H9 (cell line): ENCODE measurements around the gene TMEM87A. TPM values are rescaled to one million over a fixed set of nuclear protein-coding genes. Genes with fewer than 3 reads are reported as not detected.

Experiments
- DNase-seq: peaks from one replicate; pipeline ENCODE4 v3.0.0-alpha.2; 2017
- H2AFZ ChIP-seq: one replicate; pipeline ENCODE4 v1.6.1; 2013; ENCODE audit warnings: mild to moderate bottlenecking, low read length, control low read depth, moderate library complexity
- H2AK5ac ChIP-seq: 2 replicates; pipeline ENCODE4 v1.6.1; 2013; ENCODE audit warnings: low read length, control low read depth, mixed read lengths; ENCODE audit not compliant: insufficient read length
- H2BK120ac ChIP-seq: one replicate; pipeline ENCODE4 v1.6.1; 2013; ENCODE audit warnings: low read depth, mild to moderate bottlenecking, low read length, control low read depth, inconsistent platforms; ENCODE audit not compliant: poor library complexity, severe bottlenecking
- H2BK12ac ChIP-seq: 2 replicates; pipeline ENCODE4 v1.6.1; 2013; ENCODE audit warnings: low read length, control low read depth, mixed read lengths, low read depth; ENCODE audit not compliant: insufficient read length
- H2BK15ac ChIP-seq: 2 replicates; pipeline ENCODE4 v1.6.1; 2013; ENCODE audit warnings: low read depth, low read length, control low read depth
- H2BK20ac ChIP-seq: one replicate; pipeline ENCODE4 v1.6.1; 2013; ENCODE audit warnings: low read depth, mild to moderate bottlenecking, low read length, control low read depth, inconsistent platforms; ENCODE audit not compliant: poor library complexity, severe bottlenecking
- H2BK5ac ChIP-seq: 2 replicates; pipeline ENCODE4 v1.6.1; 2013; ENCODE audit warnings: low read length, control low read depth, mixed read lengths; ENCODE audit not compliant: insufficient read length
- H3K14ac ChIP-seq: 2 replicates; pipeline ENCODE4 v1.6.1; 2013; ENCODE audit warnings: low read length, control low read depth; ENCODE audit not compliant: insufficient read depth
- H3K18ac ChIP-seq: 2 replicates; pipeline ENCODE4 v1.6.1; 2013; ENCODE audit warnings: low read depth, mild to moderate bottlenecking, mixed read lengths, low read length, control low read depth; ENCODE audit not compliant: insufficient read length
- H3K23ac ChIP-seq: 2 replicates; pipeline ENCODE4 v1.6.1; 2013; ENCODE audit warnings: low read length, control low read depth, mixed read lengths, low read depth; ENCODE audit not compliant: insufficient read length
- H3K23me2 ChIP-seq: 2 replicates; pipeline ENCODE4 v1.6.1; 2013; ENCODE audit warnings: low read depth, mild to moderate bottlenecking, mixed read lengths, low read length, control low read depth; ENCODE audit not compliant: insufficient read length, poor library complexity, severe bottlenecking
- H3K27ac ChIP-seq: 2 replicates; pipeline ENCODE4 v1.5.1; 2013; ENCODE audit warnings: low read length, control low read depth, mixed read lengths, low read depth; ENCODE audit not compliant: insufficient read length
- H3K27me3 ChIP-seq: 2 replicates; pipeline ENCODE4 v1.6.1; 2013; ENCODE audit warnings: low read length, control low read depth, inconsistent platforms; ENCODE audit not compliant: insufficient read depth
- H3K4ac ChIP-seq: 2 replicates; pipeline ENCODE4 v1.6.1; 2013; ENCODE audit warnings: low read depth, mild to moderate bottlenecking, control low read depth, inconsistent platforms, low read length, moderate library complexity
- H3K4me1 ChIP-seq: 2 replicates; pipeline ENCODE4 v1.6.1; 2013; ENCODE audit warnings: low read length, control low read depth, inconsistent platforms; ENCODE audit not compliant: insufficient read depth
- H3K4me2 ChIP-seq: 2 replicates; pipeline ENCODE4 v1.6.1; 2013; ENCODE audit warnings: low read length, control low read depth, mixed read lengths; ENCODE audit not compliant: insufficient read length, insufficient read depth
- H3K56ac ChIP-seq: 2 replicates; pipeline ENCODE4 v1.6.1; 2013; ENCODE audit warnings: low read depth, mild to moderate bottlenecking, mixed read lengths, low read length, control low read depth; ENCODE audit not compliant: insufficient read length
- H3K79me1 ChIP-seq: 2 replicates; pipeline ENCODE4 v1.6.1; 2013; ENCODE audit warnings: low read depth, mild to moderate bottlenecking, moderate library complexity, low read length, control low read depth, inconsistent platforms; ENCODE audit not compliant: insufficient read depth, poor library complexity, severe bottlenecking
- H3K79me2 ChIP-seq: 2 replicates; pipeline ENCODE4 v1.6.1; 2013; ENCODE audit warnings: low read length, control low read depth, inconsistent platforms; ENCODE audit not compliant: insufficient read depth
- H3K9ac ChIP-seq: 2 replicates; pipeline ENCODE4 v1.6.1; 2013; ENCODE audit warnings: low read length, control low read depth, mixed read lengths; ENCODE audit not compliant: insufficient read length; ENCODE audit errors: extremely low read depth
- H3K9me3 ChIP-seq: one replicate; pipeline ENCODE4 v1.6.1; 2013; ENCODE audit warnings: low read depth, low read length, inconsistent platforms; ENCODE audit not compliant: control insufficient read depth
- H3T11ph ChIP-seq: one replicate; pipeline ENCODE4 v1.6.1; 2013; ENCODE audit warnings: mild to moderate bottlenecking, low read length, control low read depth, inconsistent platforms
- H4K20me1 ChIP-seq: one replicate; pipeline ENCODE4 v1.6.1; 2013; ENCODE audit not compliant: control insufficient read depth, insufficient read length, insufficient read depth
- H4K5ac ChIP-seq: 2 replicates; pipeline ENCODE4 v1.6.1; 2013; ENCODE audit warnings: low read depth, mild to moderate bottlenecking, mixed read lengths, low read length, control low read depth; ENCODE audit not compliant: insufficient read length
- H4K8ac ChIP-seq: replicated peaks from 2 replicates; pipeline ENCODE4 v1.6.1; 2013; ENCODE audit warnings: low read length, control low read depth, mixed read lengths, low read depth; ENCODE audit not compliant: insufficient read length
- H4K91ac ChIP-seq: 2 replicates; pipeline ENCODE4 v1.6.1; 2013; ENCODE audit warnings: low read depth, mild to moderate bottlenecking, moderate library complexity, mixed read lengths, low read length, control low read depth; ENCODE audit not compliant: insufficient read length
- H3K27ac Mint-ChIP-seq, 3 experiments: 2 replicates in 2 of 3; 3 replicates in 1 of 3; pipeline ENCODE4 v1.8.0; 2020 to 2021; ENCODE audit warnings: mixed read lengths in 3 of 3, mild to moderate bottlenecking in 1 of 3, moderate library complexity in 1 of 3
- H3K27me3 Mint-ChIP-seq: 2 replicates; pipeline ENCODE4 v1.8.0; 2021; ENCODE audit warnings: low read depth, mild to moderate bottlenecking, moderate library complexity, mixed read lengths
- H3K36me3 Mint-ChIP-seq, 3 experiments: 2 replicates in 2 of 3; 3 replicates in 1 of 3; pipeline ENCODE4 v1.8.0; 2020 to 2021; ENCODE audit warnings: low read depth in 3 of 3, mixed read lengths in 3 of 3; ENCODE audit not compliant: insufficient read depth in 1 of 3
- H3K4me1 Mint-ChIP-seq, 2 experiments: 2 replicates each; pipeline ENCODE4 v1.8.0; 2020; ENCODE audit warnings: mixed read lengths in 2 of 2
- H3K4me3 Mint-ChIP-seq, 2 experiments: 2 replicates in 1 of 2; 3 replicates in 1 of 2; pipeline ENCODE4 v1.8.0; 2020 to 2021; ENCODE audit warnings: mild to moderate bottlenecking in 2 of 2, mixed read lengths in 2 of 2, moderate library complexity in 1 of 2
- H3K9me3 Mint-ChIP-seq, 2 experiments: 2 replicates in 1 of 2; 3 replicates in 1 of 2; pipeline ENCODE4 v1.8.0; 2020; ENCODE audit warnings: mild to moderate bottlenecking in 2 of 2, mixed read lengths in 2 of 2, moderate library complexity in 1 of 2
- CTCF ChIP-seq: fragments of 200-600 bp; sonication (generic); conservative IDR thresholded peaks from 3 replicates; pipeline ENCODE4 v1.8.0; 2021; ENCODE audit warnings: antibody characterized with exemption, mild to moderate bottlenecking
- WGBS: extraction: QIAGEN DNeasy Blood & Tissue Kit; methylation state at CpG from one replicate; pipeline ENCODE4 v1.1.7; 2013; ENCODE audit warnings: missing lambda C conversion rate, low lambda C conversion rate, mixed read lengths; ENCODE audit not compliant: insufficient read length; ENCODE audit errors: extremely low coverage; 5-methylcytosine and 5-hydroxymethylcytosine counted together
- total RNA-seq: library from RNA; stranded (reverse); gene quantifications from 2 replicates; pipeline ENCODE4 v1.2.1, GENCODE V29; 2021

The TMEM87A gene
- total RNA-seq, 1 experiment from 2014 or later, result 46.7 TPM

- no peaks in the 10 kb centered on the region for H3K27me3 ChIP-seq
- H3K4me2 ChIP-seq, result no peak overlapping the region
- no peak overlapping the region for H2BK15ac ChIP-seq
- H4K20me1 ChIP-seq, result no peaks in the 10 kb centered on the region
- no peak overlapping the region for H3K9ac ChIP-seq
- H3K23ac ChIP-seq, result no peak overlapping the region
- no peak overlapping the region for H3K14ac ChIP-seq
- H3K23me2 ChIP-seq, result peaks cover 5% of the 10 kb centered on the region
- H3K4ac ChIP-seq, result no peak overlapping the region
- H2AFZ ChIP-seq, result no peak overlapping the region
- H3K79me1 ChIP-seq, result no peaks in the 10 kb centered on the region
- H3T11ph ChIP-seq, result no peak overlapping the region
- no peaks in the 10 kb centered on the region for H3K4me1 ChIP-seq
- H2BK20ac ChIP-seq, result no peak overlapping the region
- no peak overlapping the region for H2BK12ac ChIP-seq
- no peaks in the 10 kb centered on the region for H3K9me3 ChIP-seq
- DNase-seq, result no peak
- no peak overlapping the region for H3K4me3 Mint-ChIP-seq
- H3K27ac ChIP-seq, result no peak overlapping the region
- H4K91ac ChIP-seq, result no peak overlapping the region
- no peak overlapping the region for H4K8ac ChIP-seq
- H4K5ac ChIP-seq, result no peak overlapping the region
- no peaks in the 10 kb centered on the region for H3K9me3 Mint-ChIP-seq
- H2BK5ac ChIP-seq, result no peak overlapping the region
- no CpG with 5 or more reads among the region's 3 CpGs for WGBS
- H3K56ac ChIP-seq, result no peak overlapping the region
- H3K27ac Mint-ChIP-seq, result no peak overlapping the region
- H2AK5ac ChIP-seq, result no peak overlapping the region
- peaks cover 11 to 12% of the 10 kb centered on the region in 2 experiments for H3K4me1 Mint-ChIP-seq
- peaks cover 0 to 11% (median 0%) of the 10 kb centered on the region in 3 experiments; a peak in 4 of 7 replicates for H3K36me3 Mint-ChIP-seq
- H3K79me2 ChIP-seq, result no peaks in the 10 kb centered on the region
- no peaks in the 10 kb centered on the region for H3K27me3 Mint-ChIP-seq
- no peak overlapping the region for H3K18ac ChIP-seq
- TF ChIP-seq CTCF, result no peak
- H2BK120ac ChIP-seq, result no peak overlapping the region
Measured at GRCh38 chr15:42203891-42204290, 69.3 kb downstream of the TMEM87A start.
